Measurements from ENCODE around the gene MAD1L1.

The MAD1L1 gene

GRCh38 chr7:2103071-2103898 is 129.5 kb downstream of the MAD1L1 start:
- no peak for DNase-seq (ENCODE audit: low spot score)

DNA sequence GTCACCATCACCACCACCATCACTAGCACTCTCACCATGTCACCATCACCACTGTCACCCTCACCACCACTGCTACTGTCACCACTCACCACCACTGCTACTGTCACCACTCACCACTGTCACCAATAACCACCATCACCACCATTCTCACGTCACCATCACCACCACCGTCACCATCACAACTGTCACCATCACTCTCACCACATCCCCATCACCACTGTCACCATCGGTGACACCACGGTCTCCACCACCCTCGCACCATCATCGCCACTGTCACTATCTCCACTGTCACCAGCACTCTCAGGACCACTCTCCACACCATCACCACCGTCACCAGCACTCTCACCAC is 130.4 kb downstream of the MAD1L1 start:
- no peak for DNase-seq (ENCODE audit: low spot score)

DNA sequence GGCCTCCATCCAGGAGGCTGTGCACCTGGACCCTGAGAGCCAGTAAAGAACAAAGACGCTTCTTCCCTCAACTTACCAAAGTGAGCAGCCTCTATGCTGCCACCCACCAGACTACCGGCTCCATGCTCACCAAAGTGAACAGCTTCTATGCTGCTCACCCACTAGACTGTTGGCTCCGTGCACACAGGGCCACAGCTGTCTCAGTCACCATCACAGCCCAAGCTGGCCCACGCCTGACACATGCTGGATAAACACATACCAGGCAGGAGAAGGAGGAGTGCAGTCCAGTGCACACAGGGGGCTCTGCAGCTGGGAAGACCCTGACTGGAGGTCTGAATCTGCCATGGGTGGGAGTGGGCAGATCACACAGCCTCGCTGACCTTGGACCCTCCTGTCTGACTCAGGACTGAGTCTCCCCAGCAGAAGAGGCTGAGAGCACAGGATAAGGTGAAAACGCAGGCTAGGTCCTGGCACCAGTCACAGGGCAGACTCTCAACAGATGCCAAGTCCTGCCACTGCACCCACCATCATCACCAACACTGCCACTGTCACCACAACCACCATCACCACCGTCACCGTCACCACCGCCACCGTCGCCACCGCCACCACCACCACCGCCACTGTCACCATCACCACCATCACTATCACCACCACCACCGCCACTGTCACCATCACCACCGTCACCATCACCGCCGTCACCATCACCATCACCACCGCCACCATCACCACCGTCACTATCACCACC is 130.9 kb downstream of the MAD1L1 start:
- no peak for DNase-seq (ENCODE audit: low spot score)

DNA sequence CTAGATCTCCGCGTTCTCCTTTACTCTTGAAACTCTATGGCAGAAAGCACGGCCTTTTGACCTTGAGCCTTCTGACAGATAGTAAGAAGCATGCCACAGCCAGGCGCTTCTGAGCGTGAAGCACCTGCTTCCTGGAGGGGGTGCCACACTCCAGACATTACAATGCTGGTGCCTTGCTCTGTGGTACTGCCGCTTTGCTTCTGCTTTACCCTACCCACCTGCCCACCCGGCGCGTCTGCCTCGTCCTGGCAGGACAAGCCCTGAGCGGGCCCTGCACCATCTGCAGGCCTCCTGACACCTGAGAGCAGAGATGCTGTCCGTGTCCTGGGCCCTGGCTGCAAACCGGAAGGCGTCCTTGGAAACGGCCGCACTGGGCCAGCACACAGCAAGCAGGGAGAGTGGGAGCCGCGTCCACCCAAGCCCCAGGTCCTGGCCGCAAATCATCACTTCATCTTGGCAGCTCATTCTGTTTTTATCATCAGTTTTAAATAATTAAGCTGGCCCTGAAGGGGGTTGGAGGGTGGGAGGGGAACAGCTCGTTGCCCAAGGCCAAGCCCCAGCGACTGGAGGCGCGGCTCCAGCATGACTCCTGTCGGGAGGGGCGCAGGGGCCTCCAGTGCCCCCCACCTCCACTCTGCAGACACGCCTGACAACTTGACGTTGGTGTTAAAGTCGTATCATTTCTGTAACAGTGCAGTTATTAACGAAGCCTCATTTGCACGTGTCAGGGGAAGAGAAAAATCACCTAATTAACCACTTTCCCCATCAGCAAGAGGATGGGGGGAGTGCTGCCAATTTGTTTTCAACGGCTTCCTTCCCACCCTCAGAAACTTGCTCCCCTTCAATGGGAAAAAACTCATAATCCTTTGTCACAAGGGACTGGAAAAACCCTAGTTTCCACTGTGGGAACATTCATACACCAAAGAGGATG is 132.2 kb downstream of the MAD1L1 start:
- no peak for DNase-seq (ENCODE audit: low spot score)

DNA sequence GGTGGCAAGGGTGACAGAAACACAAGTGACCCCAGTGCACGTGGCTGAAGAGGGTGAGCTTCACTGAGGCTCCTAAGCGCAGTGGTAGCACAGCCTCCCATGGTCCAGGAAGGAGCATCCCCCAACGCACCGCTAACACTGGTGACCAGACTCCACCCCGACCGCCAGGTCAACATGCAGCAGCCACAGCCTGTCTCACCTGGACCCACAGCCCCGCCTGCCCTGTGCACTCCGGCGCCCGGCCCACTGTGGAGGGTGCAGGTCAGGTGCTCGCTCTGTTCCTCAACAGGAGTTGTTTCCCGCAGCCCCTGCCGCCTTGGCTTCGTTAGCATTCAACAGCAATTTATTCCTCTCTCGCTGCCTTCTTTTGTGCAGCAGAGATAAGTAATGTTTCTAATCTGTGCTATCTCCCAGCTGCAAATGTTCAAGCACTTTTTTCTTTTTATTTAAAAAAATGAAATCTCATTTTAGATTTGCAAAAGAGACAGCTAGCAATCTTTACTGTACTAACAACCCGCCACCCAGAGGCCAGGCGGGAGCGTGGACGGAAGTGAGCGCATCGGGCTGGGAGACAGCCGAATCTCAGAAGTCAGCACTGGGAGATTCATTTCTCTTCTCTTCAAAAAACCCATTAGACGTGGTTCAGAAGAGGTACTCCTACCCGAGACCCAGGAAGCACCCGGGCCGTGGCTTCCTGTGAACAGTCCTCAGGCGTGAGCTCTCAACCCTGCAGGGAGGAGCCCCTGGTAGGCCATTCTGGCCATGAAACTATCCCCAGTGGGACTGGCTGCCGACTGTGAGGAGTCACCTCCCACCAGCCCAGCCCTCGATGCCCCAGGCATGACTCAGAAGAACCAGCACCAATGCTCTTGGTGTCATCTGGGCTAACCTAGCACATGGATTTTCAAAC is 133.4 kb downstream of the MAD1L1 start:
- no peak for DNase-seq (ENCODE audit: low spot score)

DNA sequence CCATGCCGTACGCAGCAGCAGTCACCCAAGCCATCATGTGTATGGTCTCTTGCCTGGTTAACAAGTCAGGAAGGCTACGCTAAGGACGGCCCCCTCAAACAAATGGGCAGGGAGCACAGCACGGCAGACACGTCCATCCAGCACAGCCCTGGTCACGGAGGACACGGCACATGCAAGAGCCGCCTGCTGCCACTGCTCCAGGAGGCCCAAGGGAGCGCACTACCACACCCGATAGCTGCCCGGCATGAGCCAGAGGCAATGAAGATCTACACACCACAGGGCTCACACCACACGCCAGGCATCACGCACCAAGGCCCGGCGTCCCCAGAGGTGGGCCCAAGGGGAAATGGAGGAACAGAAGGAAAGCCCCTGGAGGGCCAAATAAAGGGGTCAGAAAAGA is 134.2 kb downstream of the MAD1L1 start:
- DNase-seq (ENCODE audit: low spot score), result no peak

DNA sequence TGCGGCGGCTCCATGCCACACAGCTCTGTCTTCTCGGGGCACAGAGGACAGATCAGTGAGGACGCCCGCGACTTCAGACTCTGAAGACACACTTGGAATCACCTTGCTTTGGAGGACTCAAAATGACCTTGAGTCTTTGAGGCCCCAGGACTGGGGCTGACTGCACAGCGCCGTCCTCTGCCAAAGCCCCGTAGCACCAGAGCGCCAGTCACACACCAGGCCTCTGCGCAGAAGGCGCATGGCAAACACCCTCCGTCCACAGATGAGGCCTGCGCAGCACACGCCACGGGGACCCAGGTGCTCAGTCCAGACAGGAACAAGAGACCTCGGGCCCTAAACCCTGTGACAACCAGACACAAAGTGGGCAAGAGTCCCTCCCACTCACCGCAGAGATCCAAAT is 134.7 kb downstream of the MAD1L1 start:
- no peak for DNase-seq (ENCODE audit: low spot score)

GRCh38 chr7:2097492-2097891 is 135.3 kb downstream of the MAD1L1 start:
- DNase-seq (ENCODE audit: low spot score), result no peak

DNA sequence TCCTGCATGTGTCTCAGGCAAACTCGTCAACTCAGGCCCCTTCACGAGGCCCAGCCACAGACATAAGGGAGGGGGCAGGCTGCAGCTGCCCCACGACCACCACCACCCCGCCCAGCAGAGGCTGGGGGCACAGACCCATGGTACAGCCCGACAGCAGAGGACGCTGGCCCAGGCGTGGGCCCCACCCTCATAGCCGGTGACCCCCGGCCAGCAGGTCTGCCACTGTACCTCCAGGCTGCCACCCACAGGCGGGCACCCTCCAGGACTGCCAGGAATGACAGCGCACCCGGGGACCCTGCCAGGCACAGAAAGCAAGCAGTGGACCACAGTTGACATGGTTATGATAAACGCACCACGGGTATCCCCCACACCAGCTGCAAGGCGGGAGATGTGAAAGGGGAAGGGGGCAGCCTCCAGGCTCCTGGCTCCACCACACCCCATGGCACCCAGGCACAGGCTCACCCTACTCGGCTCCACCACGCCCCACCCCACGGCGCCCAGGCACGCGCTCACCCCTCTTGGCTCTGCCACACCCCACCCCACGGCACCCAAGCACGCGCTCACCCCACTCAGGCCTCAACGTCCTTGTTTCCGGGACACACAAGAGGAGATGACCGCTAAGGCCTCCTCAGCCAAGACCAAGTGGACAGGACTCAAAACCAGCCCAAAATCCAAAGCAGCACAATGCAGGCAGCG is 135.9 kb downstream of the MAD1L1 start:
- DNase-seq (ENCODE audit: low spot score), result no peak

- no peak for DNase-seq (ENCODE audit: low spot score)
Observed at GRCh38 chr7:2095436-2095835, 137.3 kb downstream of the MAD1L1 start.

DNA sequence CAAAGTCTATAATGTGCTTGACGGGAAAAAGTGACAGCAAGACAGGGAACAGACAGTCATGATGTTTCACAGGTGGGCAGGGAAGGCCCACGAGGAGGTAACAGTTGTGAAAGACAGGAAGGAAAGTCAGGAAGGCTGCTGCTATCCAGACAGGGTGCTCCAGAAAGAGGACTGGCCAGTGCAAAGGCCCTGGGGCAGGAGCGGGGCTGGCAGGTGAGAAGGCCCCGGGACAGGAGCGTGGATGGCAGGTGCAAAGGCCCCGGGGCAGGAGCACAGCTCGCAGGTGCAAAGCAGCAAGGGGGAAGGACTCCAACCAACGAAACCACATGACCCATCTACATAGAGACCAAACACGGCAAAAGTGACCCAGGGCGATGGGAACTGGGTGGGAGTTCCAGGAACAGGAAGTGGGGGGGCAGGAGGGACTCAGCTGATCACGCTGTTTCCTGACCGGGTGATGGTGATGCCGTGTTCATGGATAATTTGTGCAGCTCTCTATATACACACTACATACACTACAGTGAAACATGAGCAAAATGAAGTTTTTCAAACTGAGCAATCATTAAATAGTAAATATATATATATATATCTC is 138.2 kb downstream of the MAD1L1 start:
- DNase-seq (ENCODE audit: low spot score), result no peak

- no peak for DNase-seq (ENCODE audit: low spot score)
Observed at GRCh38 chr7:2093843-2094220, 138.9 kb downstream of the MAD1L1 start.

GRCh38 chr7:2093215-2093842 is 139.4 kb downstream of the MAD1L1 start:
- no peak for DNase-seq (ENCODE audit: low spot score)

GRCh38 chr7:2092279-2092678 is 140.5 kb downstream of the MAD1L1 start:
- peak; percentile 69 for DNase-seq (ENCODE audit: low spot score)

- DNase-seq (ENCODE audit: low spot score), result no peak
Observed at GRCh38 chr7:2090526-2091520, 141.9 kb downstream of the MAD1L1 start.

DNA sequence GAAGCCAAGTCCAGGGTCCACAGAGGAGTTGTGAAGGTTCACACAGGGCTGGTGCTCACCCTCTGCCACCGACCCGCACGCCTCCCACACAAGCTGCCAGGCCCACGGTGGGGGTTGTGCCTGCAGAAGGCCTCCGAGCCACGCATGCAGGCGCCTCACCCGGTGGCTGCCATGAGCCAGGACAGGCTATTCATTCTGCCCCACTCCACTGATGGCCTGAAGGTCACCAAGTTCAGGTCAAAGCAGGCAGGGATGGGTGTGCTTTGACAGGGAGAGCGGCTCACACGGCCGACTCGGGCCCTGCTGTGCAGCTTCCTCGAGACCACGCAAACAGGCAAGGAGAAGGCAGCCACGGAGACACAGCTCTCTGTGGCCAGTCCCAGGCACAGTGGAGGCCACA is 143.9 kb downstream of the MAD1L1 start:
- DNase-seq (ENCODE audit: low spot score), result no peak

DNA sequence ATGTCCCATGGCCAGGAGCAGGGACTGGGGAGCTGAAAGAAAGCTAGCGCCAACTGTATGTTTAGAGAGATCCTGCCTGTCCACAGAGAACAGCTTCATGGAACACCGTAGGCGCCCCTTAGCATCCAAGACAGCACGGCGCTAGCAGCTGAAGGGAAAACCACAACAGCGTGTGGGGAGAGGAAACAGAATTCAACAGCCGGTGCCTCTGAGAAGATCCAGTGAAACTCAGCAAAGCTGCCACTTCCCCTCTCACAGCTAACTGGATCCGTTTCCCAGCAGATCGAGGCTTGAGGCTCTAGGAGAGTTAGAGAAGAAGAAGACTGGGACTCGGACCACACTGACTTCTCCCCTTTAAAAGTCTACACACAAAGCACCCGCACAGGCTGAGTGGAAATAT is 145.0 kb downstream of the MAD1L1 start:
- DNase-seq (ENCODE audit: low spot score), result no peak

DNA sequence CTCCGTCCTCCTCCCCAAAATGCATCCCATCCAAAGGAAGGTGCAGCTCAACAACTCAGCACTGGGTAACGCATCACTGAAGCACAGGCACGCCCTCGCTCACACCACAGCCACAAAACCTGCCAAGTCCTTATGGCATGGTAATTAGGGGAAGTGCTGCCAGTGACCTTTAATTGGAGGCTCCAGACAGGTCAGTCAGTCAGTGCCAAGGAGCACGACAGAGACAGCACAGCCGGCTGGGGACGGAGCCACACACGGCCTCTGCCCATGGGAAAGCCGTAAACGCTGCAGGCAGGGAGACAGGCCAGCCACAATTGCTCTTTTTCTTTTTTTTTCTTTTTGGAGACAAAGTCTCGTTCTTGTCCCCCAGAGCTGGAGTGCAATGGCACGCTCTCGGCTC is 146.5 kb downstream of the MAD1L1 start:
- DNase-seq (ENCODE audit: low spot score), result no peak

DNA sequence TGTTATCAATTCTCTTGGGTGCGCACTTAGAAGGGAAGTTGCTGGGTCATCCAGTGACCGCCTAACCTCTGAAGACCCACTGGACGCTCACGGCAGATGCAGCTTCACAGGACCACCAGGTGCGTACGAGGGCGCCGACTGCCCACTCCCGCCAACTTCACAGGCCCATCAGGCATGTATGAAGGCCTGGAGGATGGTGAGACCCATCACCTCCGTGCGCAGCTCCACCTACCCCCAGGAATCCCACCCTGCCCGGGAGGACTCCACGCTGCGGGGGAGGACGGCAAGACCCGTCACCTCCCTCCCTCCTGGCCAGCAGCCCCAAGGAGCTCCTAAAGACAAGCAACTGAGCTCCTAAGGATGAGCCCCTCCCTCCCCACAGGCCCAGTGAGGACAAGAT is 146.9 kb downstream of the MAD1L1 start:
- no peak for DNase-seq (ENCODE audit: low spot score)

Data from SW480 (cell line).